H1 (cell line): Measurements from ENCODE around the gene SPRN. TPM values are rescaled to one million over a fixed set of nuclear protein-coding genes. Genes with fewer than 3 reads are reported as not detected.
A peak's percentile ranks its signal among the peaks of the same experiment; 100 is the strongest.

Experiments
- CTCF ChIA-PET: fragments of 300-600 bp; sonication (Branson Sonifier 250); formaldehyde crosslinking; loops from one replicate; lab custom pipeline; 2021; ENCODE audit not compliant: partially characterized antibody; lab: Charles Lee
- POLR2A ChIA-PET: fragments of 300-600 bp; sonication (Branson Sonifier 250); formaldehyde crosslinking; loops from one replicate; lab custom pipeline; 2021; ENCODE audit warnings: inconsistent platforms; ENCODE audit not compliant: partially characterized antibody; lab: Charles Lee
- DNase-seq, 2 experiments: peaks; one replicate each; pipeline versions ENCODE4 v3.0.0 to v3.0.0-alpha.2; 2010 to 2022; ENCODE audit warnings: low spot score in 2 of 2, low read depth in 1 of 2, mixed read lengths in 1 of 2
- FAIRE-seq: peaks from 2 replicates; lab custom pipeline; 2011; peaks lifted over from hg19 to GRCh38; lab: Jason Lieb, UNC
- H2AFZ ChIP-seq: 2 replicates; pipeline ENCODE4 v1.8.1; 2012; ENCODE audit warnings: low read length, inconsistent platforms
- H2AK5ac ChIP-seq: 2 replicates; pipeline ENCODE4 v1.6.1; 2013; ENCODE audit warnings: low read depth, low read length
- H2BK120ac ChIP-seq: replicated peaks from 2 replicates; pipeline ENCODE3; 2013; ENCODE audit warnings: low read depth, low read length, inconsistent platforms
- H2BK12ac ChIP-seq: 2 replicates; pipeline ENCODE4 v1.6.1; 2013; ENCODE audit warnings: low read depth, low read length
- H2BK15ac ChIP-seq: 2 replicates; pipeline ENCODE4 v1.6.1; 2013; ENCODE audit warnings: low read length
- H2BK20ac ChIP-seq: 2 replicates; pipeline ENCODE4 v1.6.1; 2013; ENCODE audit warnings: low read length
- H2BK5ac ChIP-seq: 2 replicates; pipeline ENCODE4 v1.6.1; 2013; ENCODE audit warnings: low read depth, low read length
- H3K14ac ChIP-seq: 2 replicates; pipeline ENCODE4 v1.6.1; 2013; ENCODE audit warnings: inconsistent platforms; ENCODE audit not compliant: insufficient read length
- H3K18ac ChIP-seq: 2 replicates; pipeline ENCODE4 v1.6.1; 2013; ENCODE audit warnings: low read length; ENCODE audit errors: extremely low read depth
- H3K23ac ChIP-seq: 2 replicates; pipeline ENCODE4 v1.6.1; 2013; ENCODE audit warnings: inconsistent platforms; ENCODE audit not compliant: insufficient read length
- H3K23me2 ChIP-seq: 2 replicates; pipeline ENCODE4 v1.6.1; 2013; ENCODE audit warnings: low read depth, low read length
- H3K27ac ChIP-seq: 2 replicates; pipeline ENCODE4 v1.6.1; 2011; ENCODE audit warnings: low read depth, low read length, inconsistent platforms
- H3K27me3 ChIP-seq, 4 experiments: replicated peaks in 1 of 4; 1 replicate in 1 of 4; 2 replicates in 3 of 4; pipeline versions ENCODE4 v1.6.1 to v1.8.1; 2011 to 2013; ENCODE audit warnings: low read length in 3 of 4, mild to moderate bottlenecking in 3 of 4, inconsistent platforms in 2 of 4, mixed read lengths in 2 of 4, moderate library complexity in 1 of 4; ENCODE audit not compliant: control insufficient read depth in 3 of 4, insufficient read depth in 3 of 4; ENCODE audit errors: extremely low read depth in 1 of 4
- H3K36me3 ChIP-seq, 4 experiments: 2 replicates each; pipeline versions ENCODE4 v1.6.1 to v1.8.1; 2011 to 2013; ENCODE audit warnings: mild to moderate bottlenecking in 4 of 4, low read length in 3 of 4, moderate library complexity in 2 of 4, control low read depth in 1 of 4, inconsistent platforms in 1 of 4; ENCODE audit not compliant: insufficient read depth in 4 of 4, control insufficient read depth in 2 of 4
- H3K4ac ChIP-seq: replicated peaks from 2 replicates; pipeline ENCODE3; 2013; ENCODE audit warnings: low read length, low read depth, mixed read lengths, inconsistent platforms; ENCODE audit not compliant: insufficient read length
- H3K4me1 ChIP-seq, 4 experiments: replicated peaks in 1 of 4; 1 replicate in 1 of 4; 2 replicates in 3 of 4; pipeline versions ENCODE4 v1.6.1 to v1.8.1; 2011 to 2013; ENCODE audit warnings: low read length in 3 of 4, inconsistent platforms in 2 of 4, mixed read lengths in 1 of 4; ENCODE audit not compliant: insufficient read depth in 4 of 4, control insufficient read depth in 3 of 4
- H3K4me2 ChIP-seq, 2 experiments: 2 replicates each; pipeline versions ENCODE4 v1.6.1 to v1.8.1; 2011 to 2013; ENCODE audit warnings: low read depth in 2 of 2, low read length in 2 of 2, control low read depth in 1 of 2, inconsistent platforms in 1 of 2, mild to moderate bottlenecking in 1 of 2; ENCODE audit not compliant: insufficient read depth in 1 of 2
- H3K4me3 ChIP-seq, 4 experiments: fragments of 200-600, 300-600 bp in 1 of 4; sonication (generic), shearing (Covaris generic), sonication (Bioruptor Twin) in 1 of 4; 2 replicates each; pipeline versions ENCODE4 v1.5.1 to v1.8.1; 2011 to 2016; ENCODE audit warnings: low read length in 4 of 4, low read depth in 3 of 4, control low read depth in 2 of 4, inconsistent platforms in 2 of 4, mild to moderate bottlenecking in 2 of 4, mixed read lengths in 1 of 4, moderate library complexity in 1 of 4; ENCODE audit not compliant: insufficient read depth in 2 of 4; ENCODE audit errors: extremely low read depth in 1 of 4
- H3K56ac ChIP-seq: replicated peaks from 2 replicates; pipeline ENCODE3; 2013; ENCODE audit warnings: low read depth, mild to moderate bottlenecking, mixed read lengths, low read length, inconsistent platforms; ENCODE audit not compliant: insufficient read length
- H3K79me1 ChIP-seq: 2 replicates; pipeline ENCODE4 v1.6.1; 2013; ENCODE audit warnings: low read depth, low read length, control low read depth
- H3K79me2 ChIP-seq, 2 experiments: 2 replicates each; pipeline versions ENCODE4 v1.6.1 to v1.8.1; 2012 to 2013; ENCODE audit warnings: low read length in 2 of 2, mild to moderate bottlenecking in 2 of 2, inconsistent platforms in 1 of 2; ENCODE audit not compliant: insufficient read depth in 2 of 2, control insufficient read depth in 1 of 2
- H3K9ac ChIP-seq, 4 experiments: replicated peaks in 1 of 4; 1 replicate in 1 of 4; 2 replicates in 3 of 4; pipeline versions ENCODE4 v1.6.1 to v1.8.1; 2011 to 2013; ENCODE audit warnings: low read depth in 3 of 4, low read length in 3 of 4, control low read depth in 2 of 4, mild to moderate bottlenecking in 2 of 4, moderate library complexity in 2 of 4, inconsistent platforms in 1 of 4; ENCODE audit errors: extremely low read depth in 1 of 4
- H3K9me3 ChIP-seq, 2 experiments: 2 replicates each; pipeline versions ENCODE4 v1.6.1 to v1.8.1; 2012 to 2013; ENCODE audit warnings: mild to moderate bottlenecking in 2 of 2, moderate library complexity in 2 of 2, control low read depth in 1 of 2, inconsistent platforms in 1 of 2, low read depth in 1 of 2, low read length in 1 of 2, mixed read lengths in 1 of 2; ENCODE audit not compliant: insufficient read depth in 2 of 2
- H4K20me1 ChIP-seq, 2 experiments: replicated peaks in 1 of 2; 2 replicates each; pipeline versions ENCODE3 to v1.8.1; 2011 to 2013; ENCODE audit warnings: inconsistent platforms in 2 of 2, low read length in 2 of 2, mild to moderate bottlenecking in 1 of 2; ENCODE audit not compliant: insufficient read depth in 2 of 2, control insufficient read depth in 1 of 2
- H4K5ac ChIP-seq: 2 replicates; pipeline ENCODE4 v1.6.1; 2013; ENCODE audit warnings: low read length, low read depth, mixed read lengths, inconsistent platforms; ENCODE audit not compliant: insufficient read length
- H4K8ac ChIP-seq: 2 replicates; pipeline ENCODE4 v1.8.0; 2013; ENCODE audit warnings: mild to moderate bottlenecking, moderate library complexity, low read length, inconsistent platforms; ENCODE audit not compliant: insufficient read depth; ENCODE audit errors: extremely low read depth
- H4K91ac ChIP-seq: replicated peaks from 2 replicates; pipeline ENCODE3; 2013; ENCODE audit warnings: low read length, mixed read lengths, inconsistent platforms; ENCODE audit not compliant: insufficient read length
- GTF2F1 ChIP-seq: IDR thresholded peaks from 2 replicates; pipeline ENCODE4 v1.6.1; 2012; ENCODE audit warnings: low read depth, low read length, improper control_type of control experiment, borderline replicate concordance
- WGBS, 2 experiments: shearing (Covaris generic) in 1 of 2; methylation state at CpG; one replicate each; pipeline versions ENCODE4 v1.1.6 to v1.1.7; 2013 to 2015; ENCODE audit warnings: low lambda C conversion rate in 2 of 2, mixed read lengths in 2 of 2, inconsistent platforms in 1 of 2, low coverage in 1 of 2, missing lambda C conversion rate in 1 of 2; ENCODE audit not compliant: insufficient replicate concordance in 2 of 2, insufficient coverage in 1 of 2, insufficient read length in 1 of 2; ENCODE audit errors: extremely low coverage in 1 of 2, missing lambda C conversion rate in 1 of 2; 5-methylcytosine and 5-hydroxymethylcytosine counted together
- polyA plus RNA-seq, 7 experiments: library from polyadenylated mRNA; depleted of rRNA in 3 of 7; stranded (reverse) in 5 of 7; unstranded in 2 of 7; fragments of >200 nt in 5 of 7; fragments of 200-250 nt in 2 of 7; gene quantifications; 1 replicate in 5 of 7; 2 replicates in 1 of 7; 4 replicates in 1 of 7; pipeline versions ENCODE4 v1.2.1 to v1.2.3, GENCODE V29; 2011 to 2013; ENCODE audit warnings: missing spikeins in 2 of 7, mixed read lengths in 2 of 7
- total RNA-seq: library from RNA; stranded (reverse); fragmentation: NEBNext Ultra II Directional; extraction: Animal tissue kit (Norgen Biotek cat#: 25700); gene quantifications from 2 replicates; pipeline ENCODE4 v1.2.1, GENCODE V29; 2021

SPRN gene
- total and polyA plus RNA-seq, 2 of the 8 experiments (the other 6 are each of a cell fraction or from before 2014, with no cell fraction given): 0.23 to 0.24 TPM

DNA sequence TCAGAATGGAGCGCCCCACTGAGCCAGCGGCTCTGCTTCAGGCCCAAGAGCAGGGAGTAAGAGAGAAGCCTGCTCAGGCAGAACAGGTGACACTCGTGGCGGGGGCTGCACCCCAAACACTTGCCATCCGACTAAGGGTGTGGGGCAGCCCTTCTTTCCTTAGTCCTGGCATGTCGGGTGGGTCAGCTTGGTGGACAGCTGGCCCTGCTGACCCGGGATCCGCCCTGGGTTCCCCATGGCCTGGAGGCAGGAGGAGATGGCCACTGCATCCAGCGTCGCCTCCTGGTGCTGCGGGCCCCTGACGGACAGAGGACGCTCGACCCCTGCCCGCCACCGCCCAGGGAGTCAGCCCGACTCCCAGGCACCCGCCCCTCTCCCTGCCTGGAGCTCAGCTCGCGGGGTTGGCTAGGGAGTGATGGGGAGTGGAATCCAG, 46.6 kb downstream of the SPRN start:
- Histone ChIP-seq H2BK12ac (no peak overlapping the region), H2BK120ac (no peak overlapping the region), H4K5ac (no peak overlapping the region), H3K27ac (no peak overlapping the region), H3K4me3 (peak overlapping the region; percentile 47 to 82 (median 72)), H3K4ac (no peak overlapping the region), H3K23me2 (peaks cover 15% of the 10 kb centered on the region; the same call in 1 of the 2 replicates), H4K20me1 (peaks cover 0 to 4% of the 10 kb centered on the region in 2 experiments), H3K9ac (no peak overlapping the region), H2BK5ac (no peak overlapping the region), H3K23ac (no peak overlapping the region), H3K4me1 (peaks cover 0 to 3% (median under 1%) of the 10 kb centered on the region in 4 experiments; a peak in 4 of 7 replicates), H3K14ac (no peak overlapping the region), H3K9me3 (no peaks in the 10 kb centered on the region), H2BK15ac (0 out of 2 replicates have a peak overlapping the region, but pooled peaks have one; percentile 61), H3K79me2 (no peaks in the 10 kb centered on the region), H2AFZ (peak overlapping the region; percentile 84), H2BK20ac (no peak overlapping the region), H3K79me1 (no peaks in the 10 kb centered on the region), H3K27me3 (peaks cover 8 to 48% (median 30%) of the 10 kb centered on the region in 4 experiments), H3K4me2 (peak overlapping the region; percentile 87 to 100), H4K8ac (peak overlapping the region; percentile 80; the same call in 1 of the 2 replicates), H4K91ac (no peak overlapping the region), H3K56ac (no peak overlapping the region), H3K18ac (peak overlapping the region; percentile 48; the same call in 1 of the 2 replicates), H2AK5ac (no peak overlapping the region), H3K36me3 (no peaks in the 10 kb centered on the region)
- CTCF ChIA-PET: interaction anchor here (0.6 to 3.0 kb wide), 5 partner anchors 9 to 71 kb away, joined by 3 to 15 read pairs (median 3); no protein-coding TSS in a partner anchor
- POLR2A ChIA-PET: interaction anchor here (1.2 to 3.3 kb wide), 7 partner anchors 15 to 45 kb away, joined by 3 to 25 read pairs (median 9); partner anchors contain the start of genes FUOM, MTG1 and PRAP1
- 15% methylated on average over 15 of the region's 20 CpGs; no CpG with 5 or more reads in 1 of the 2 experiments for WGBS, 2 experiments
- DNase-seq (no peak), FAIRE-seq (no peak)
- no peak for TF ChIP-seq GTF2F1
